ENCODE measurements around the gene ALDH1A3. TPM values are rescaled to one million over a fixed set of nuclear protein-coding genes. Genes with fewer than 3 reads are reported as not detected.

The ALDH1A3 gene
- total and polyA plus RNA-seq, 2 of the 4 experiments (the other 2 are of a cell fraction): 3.1 to 5.0 TPM

GRCh38 chr15:100901702-100902435 lies 22.2 kb downstream of the ALDH1A3 start:
- no peaks in the 10 kb centered on the region for H3K36me3 ChIP-seq (ENCODE audit: control insufficient read depth, insufficient read depth, low read length)
- POLR2A ChIA-PET (ENCODE audit: unreplicated experiment): no interaction called here
- H4K20me1 ChIP-seq (ENCODE audit: insufficient read depth, low read length): no peaks in the 10 kb centered on the region
- peak overlapping the region; percentile 12; the same call in 1 of the 2 replicates for H2BK120ac ChIP-seq (ENCODE audit: low read depth, low read length)
- in situ Hi-C loops (cut with MboI; ENCODE audit: low sequenced_read_pairs): loop anchor here (25.0 kb wide), 1 partner anchor 360 kb away; the partner anchor contains the start of gene CHSY1
- H2BK20ac ChIP-seq (ENCODE audit: low read depth, low read length): no peak overlapping the region
- peak overlapping the region; percentile 15; the same call in 1 of the 2 replicates for H3K4me3 ChIP-seq (ENCODE audit: insufficient read depth, low read depth, low read length)
- intact Hi-C loops (cut with micrococcal nuclease): no loop called here
- BruUV-seq (replicated peaks): no TSS peak
- no peaks in the 10 kb centered on the region for H3K27me3 ChIP-seq (ENCODE audit: control insufficient read depth, insufficient read depth, low read length)
- no peak overlapping the region for H3K9ac ChIP-seq (ENCODE audit: low read depth, low read length)
- no peaks in the 10 kb centered on the region for H3K79me1 ChIP-seq (ENCODE audit: low read depth in 1 of 2, low read length in 2 of 2)
- no CpG with 5 or more reads among the region's 14 CpGs for WGBS, 2 experiments (ENCODE audit: extremely low coverage in 2 of 2, insufficient read length in 1 of 2)
- H3K56ac ChIP-seq (ENCODE audit: extremely low read depth, insufficient read depth, low read length): no peak overlapping the region
- DNase-seq: no peak
- H3K9me1 ChIP-seq (ENCODE audit: insufficient read depth, low read length): peaks cover 7% of the 10 kb centered on the region
- H2BK15ac ChIP-seq (ENCODE audit: low read depth, low read length): no peak overlapping the region
- peak overlapping the region; percentile 61; the same call in 1 of the 2 replicates for H2AK5ac ChIP-seq (ENCODE audit: low read depth, low read length)
- ATAC-seq (ENCODE audit: low read depth): no peak; the same call in 1 of the 2 replicates
- CTCF ChIA-PET: interaction anchor here (0.7 to 1.3 kb wide), 3 partner anchors 17 to 357 kb away, joined by 3 read pairs; no protein-coding TSS in a partner anchor
- H3K14ac ChIP-seq (replicated peaks; ENCODE audit: low read depth, low read length): peak overlapping the region; percentile 3; the same call in 1 of the 2 replicates
- dilution Hi-C loops (cut with HindIII; ENCODE audit: low sequenced_read_pairs, unreplicated experiment): no loop called here
- peaks cover 5% of the 10 kb centered on the region for H3K4me1 ChIP-seq (ENCODE audit: control insufficient read depth, insufficient read depth, low read length)
- peak overlapping the region; percentile 92 for H2AFZ ChIP-seq (replicated peaks; ENCODE audit: low read length, poor library complexity)
- H2AK9ac ChIP-seq (replicated peaks; ENCODE audit: low read depth, low read length, poor library complexity): no peak overlapping the region
- peak overlapping the region; percentile 53; the same call in 1 of the 2 replicates for H3K27ac ChIP-seq (ENCODE audit: insufficient read depth, low read length)
- no peaks in the 10 kb centered on the region for H3K9me3 ChIP-seq (ENCODE audit: control insufficient read depth, insufficient read depth, low read length)
- H3K23ac ChIP-seq (ENCODE audit: low read depth, low read length): no peak overlapping the region
- peak overlapping the region; percentile 35 for H4K5ac ChIP-seq (ENCODE audit: low read depth, low read length)
- peak overlapping the region; percentile 68 for H3K4ac ChIP-seq (ENCODE audit: low read depth, low read length)
- H3K18ac ChIP-seq (ENCODE audit: low read depth, low read length): peak overlapping the region; percentile 12; the same call in 1 of the 2 replicates
- H4K8ac ChIP-seq (ENCODE audit: low read depth in 2 of 2, low read length in 2 of 2): peak overlapping the region; percentile 93 to 96
- no peak overlapping the region for H2BK5ac ChIP-seq (ENCODE audit: low read depth, low read length, poor library complexity, severe bottlenecking)
- peak overlapping the region; percentile 45; the same call in 1 of the 2 replicates for H4K91ac ChIP-seq (ENCODE audit: insufficient read depth, low read depth, low read length)
- H3K4me2 ChIP-seq (ENCODE audit: low read depth, low read length): peak overlapping the region; percentile 40
- TF ChIP-seq MXI1 (IDR thresholded peaks at IDR 0.05; ENCODE audit: borderline replicate concordance, low read depth, low read length): no peak
- no peak for TF ChIP-seq MAFK (IDR thresholded peaks at IDR 0.05; ENCODE audit: low read depth, low read length)
- TF ChIP-seq RFX5 (IDR thresholded peaks at IDR 0.05; ENCODE audit: low read depth, low read length): no peak
- no peak for TF ChIP-seq FOS (IDR thresholded peaks at IDR 0.05; ENCODE audit: low read depth, low read length)
- no peak for TF ChIP-seq SMC3 (IDR thresholded peaks at IDR 0.05; ENCODE audit: low read depth, low read length)
- no peak for TF ChIP-seq USF2 (IDR thresholded peaks at IDR 0.05; ENCODE audit: low read depth, low read length)
- no peak for TF ChIP-seq CEBPB (IDR thresholded peaks at IDR 0.05; ENCODE audit: low read depth, low read length)
- no peak for TF ChIP-seq CHD1 (IDR thresholded peaks at IDR 0.05; ENCODE audit: low read depth, low read length)
- no peak for TF ChIP-seq ELK1 (IDR thresholded peaks at IDR 0.05; ENCODE audit: borderline replicate concordance, low read depth, low read length)
- no peak for TF ChIP-seq MAZ (IDR thresholded peaks at IDR 0.05; ENCODE audit: borderline replicate concordance, low read depth, low read length)
- no peak for TF ChIP-seq CTCF (conservative IDR thresholded peaks at IDR 0.05; ENCODE audit: low read depth, low read length)
- TF ChIP-seq POLR2A (IDR thresholded peaks at IDR 0.05; ENCODE audit: low read depth, low read length): no peak
- TF ChIP-seq NFE2L2 (IDR thresholded peaks at IDR 0.05; ENCODE audit: low read depth, low read length): no peak
- no peak for TF ChIP-seq RCOR1 (IDR thresholded peaks at IDR 0.05; ENCODE audit: insufficient replicate concordance, low read length)

All from IMR-90 (cell line).